Type B pancreatic cell (in vitro differentiated cells): ENCODE measurements around the gene MYCBPAP. TPM values are rescaled to one million over a fixed set of nuclear protein-coding genes. Genes with fewer than 3 reads are reported as not detected.

Experiments used
- DNase-seq: peaks from one replicate; pipeline ENCODE4 v3.0.0; 2021; ENCODE audit warnings: mixed read lengths; ENCODE audit not compliant: unreplicated experiment; ENCODE audit errors: extremely low spot score
- H3K27ac Mint-ChIP-seq: 2 replicates; pipeline ENCODE4 v1.8.0; 2021; ENCODE audit warnings: mild to moderate bottlenecking, mixed read lengths
- H3K27me3 Mint-ChIP-seq: 2 replicates; pipeline ENCODE4 v1.8.0; 2021; ENCODE audit warnings: mixed read lengths
- H3K36me3 Mint-ChIP-seq: 2 replicates; pipeline ENCODE4 v1.8.0; 2021; ENCODE audit warnings: mixed read lengths
- H3K4me1 Mint-ChIP-seq: one replicate; pipeline ENCODE4 v1.8.0; 2021; ENCODE audit warnings: mixed read lengths; ENCODE audit not compliant: unreplicated experiment
- H3K4me3 Mint-ChIP-seq: 2 replicates; pipeline ENCODE4 v1.8.0; 2021; ENCODE audit warnings: mild to moderate bottlenecking, mixed read lengths
- H3K9me3 Mint-ChIP-seq: 2 replicates; pipeline ENCODE4 v1.8.0; 2021; ENCODE audit warnings: mixed read lengths
- CTCF ChIP-seq: fragments of 200-600 bp; sonication (generic); conservative IDR thresholded peaks from 2 replicates; pipeline ENCODE4 v1.5.0; 2021; ENCODE audit warnings: antibody characterized with exemption, mild to moderate bottlenecking
- total RNA-seq: library from RNA; stranded (reverse); gene quantifications from 2 replicates; pipeline ENCODE4 v1.2.1, GENCODE V29; 2021; ENCODE audit warnings: low replicate concordance

MYCBPAP gene
- total RNA-seq, 1 donor from 2014 or later: 4.1 TPM

- Mint-ChIP-seq H3K4me1 (peaks cover 47% of the 10 kb centered on the region), H3K27ac (peak overlapping the region; percentile 71), H3K27me3 (no peaks in the 10 kb centered on the region), H3K36me3 (no peaks in the 10 kb centered on the region), H3K4me3 (peak overlapping the region; percentile 59), H3K9me3 (no peaks in the 10 kb centered on the region)
- no peak for DNase-seq
- TF ChIP-seq CTCF: no peak
These were observed 2.6 kb upstream of the MYCBPAP start for GRCh38 chr17:50505591-50506130.

- no peaks in the 10 kb centered on the region for H3K36me3 Mint-ChIP-seq
- peaks cover 53% of the 10 kb centered on the region for H3K4me1 Mint-ChIP-seq
- DNase-seq: no peak
- H3K9me3 Mint-ChIP-seq: no peaks in the 10 kb centered on the region
- H3K27me3 Mint-ChIP-seq: no peaks in the 10 kb centered on the region
- no peak for TF ChIP-seq CTCF
- peak overlapping the region; percentile 59 for H3K4me3 Mint-ChIP-seq
- H3K27ac Mint-ChIP-seq: peak overlapping the region; percentile 71
These were observed 1.9 kb upstream of the MYCBPAP start for GRCh38 chr17:50506298-50506697.

- Mint-ChIP-seq H3K4me1 (peaks cover 44% of the 10 kb centered on the region), H3K9me3 (no peaks in the 10 kb centered on the region), H3K27ac (peak overlapping the region; percentile 82), H3K27me3 (no peaks in the 10 kb centered on the region), H3K36me3 (no peaks in the 10 kb centered on the region), H3K4me3 (peak overlapping the region; percentile 87)
- TF ChIP-seq CTCF: no peak
- no peak for DNase-seq
These were observed 578 bp downstream of the MYCBPAP start for GRCh38 chr17:50508573-50509460.

- no peaks in the 10 kb centered on the region for H3K36me3 Mint-ChIP-seq
- TF ChIP-seq CTCF: no peak
- H3K27ac Mint-ChIP-seq: peak overlapping the region; percentile 96
- no peaks in the 10 kb centered on the region for H3K27me3 Mint-ChIP-seq
- peaks cover 44% of the 10 kb centered on the region for H3K4me1 Mint-ChIP-seq
- no peak for DNase-seq
- no peaks in the 10 kb centered on the region for H3K9me3 Mint-ChIP-seq
- peak overlapping the region; percentile 79 for H3K4me3 Mint-ChIP-seq
These were observed 2.8 kb downstream of the MYCBPAP start for GRCh38 chr17:50511058-50511457.

GRCh38 chr17:50513495-50513894 is 5.3 kb downstream of the MYCBPAP start:
- no peak for TF ChIP-seq CTCF
- no peaks in the 10 kb centered on the region for H3K9me3 Mint-ChIP-seq
- no peak overlapping the region for H3K4me3 Mint-ChIP-seq
- H3K4me1 Mint-ChIP-seq: peaks cover 49% of the 10 kb centered on the region
- no peaks in the 10 kb centered on the region for H3K27me3 Mint-ChIP-seq
- DNase-seq: no peak
- H3K36me3 Mint-ChIP-seq: no peaks in the 10 kb centered on the region
- H3K27ac Mint-ChIP-seq: no peak overlapping the region
